Astrocyte (in vitro differentiated cells and primary cell): ENCODE results near the gene IGSF21.

Experiments used
- CTCF ChIP-seq: IDR thresholded peaks from 2 replicates; pipeline ENCODE4 v1.5.1; 2011; ENCODE audit warnings: low read depth, mild to moderate bottlenecking, inconsistent platforms, low read length, moderate library complexity; ENCODE audit not compliant: insufficient read depth
- EZH2 ChIP-seq: IDR thresholded peaks from 2 replicates; pipeline ENCODE4 v1.6.1; 2012; ENCODE audit warnings: mild to moderate bottlenecking, low read length, inconsistent platforms; ENCODE audit not compliant: insufficient read depth

- no peak for TF ChIP-seq CTCF
- TF ChIP-seq EZH2, result no peak
Measured at GRCh38 chr1:18340158-18340764, 232.7 kb downstream of the IGSF21 start.
